NCI-H1436 (cell line): ENCODE results near the gene CACNA2D3.

Experiments
- DNase-seq: peaks from one replicate; lab custom pipeline; 2025; lab: John Stamatoyannopoulos, UW

CACNA2D3 gene

DNA sequence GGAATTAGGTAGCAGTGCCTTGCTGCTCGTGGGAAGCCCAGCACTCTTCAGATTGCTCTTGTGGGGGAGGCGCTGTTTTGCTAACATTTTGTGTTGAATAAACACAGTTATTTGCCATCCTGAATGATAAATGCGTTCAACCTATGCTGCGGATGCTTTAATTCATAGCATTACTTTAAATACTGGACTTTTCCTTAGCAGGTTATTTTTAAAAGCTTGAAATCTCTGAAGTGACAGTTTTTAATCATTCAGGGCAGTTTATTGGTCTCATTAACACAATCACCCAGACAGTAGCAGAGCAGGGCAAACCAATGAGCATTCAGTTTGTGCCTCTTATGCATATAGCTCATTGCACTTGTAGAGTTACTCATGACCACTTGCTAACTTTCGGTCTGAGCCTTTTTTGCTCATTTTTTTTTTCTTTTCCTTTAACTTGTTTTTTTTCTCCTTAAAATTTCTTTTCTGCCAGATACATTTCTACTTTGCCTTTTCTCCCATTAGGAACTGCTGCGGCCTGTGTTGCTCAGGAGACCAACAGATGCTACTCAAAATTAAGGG lies 5.2 kb downstream of the CACNA2D3 start:
- no peak for DNase-seq

DNA sequence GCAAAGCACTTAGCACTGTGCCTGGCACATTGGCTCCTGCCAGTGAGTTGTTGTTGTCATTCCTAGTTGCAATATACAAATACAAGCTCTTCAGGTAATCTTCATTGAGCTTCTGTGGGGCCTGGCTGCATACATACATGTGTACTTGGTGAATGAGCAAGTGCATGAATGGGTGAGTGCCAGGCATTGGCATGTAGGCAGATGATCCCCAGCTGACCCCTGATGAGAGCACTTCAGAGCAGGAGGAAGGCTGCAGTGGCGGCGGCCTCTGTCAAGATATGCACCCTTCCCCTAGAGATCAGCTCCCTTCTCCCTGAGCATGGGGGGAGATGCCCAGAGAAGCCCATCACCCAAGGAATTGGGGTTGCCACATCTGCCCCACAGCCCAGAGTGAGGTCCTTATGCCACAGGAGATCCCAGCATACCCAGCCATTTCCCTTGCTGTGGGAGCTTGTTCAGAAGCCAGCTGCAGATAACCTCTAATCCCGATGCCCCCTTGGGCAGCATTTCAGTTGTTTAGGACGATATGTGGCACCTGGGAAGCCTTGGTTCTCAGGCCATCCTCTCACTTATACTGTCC lies 8.8 kb downstream of the CACNA2D3 start:
- DNase-seq: no peak

DNA sequence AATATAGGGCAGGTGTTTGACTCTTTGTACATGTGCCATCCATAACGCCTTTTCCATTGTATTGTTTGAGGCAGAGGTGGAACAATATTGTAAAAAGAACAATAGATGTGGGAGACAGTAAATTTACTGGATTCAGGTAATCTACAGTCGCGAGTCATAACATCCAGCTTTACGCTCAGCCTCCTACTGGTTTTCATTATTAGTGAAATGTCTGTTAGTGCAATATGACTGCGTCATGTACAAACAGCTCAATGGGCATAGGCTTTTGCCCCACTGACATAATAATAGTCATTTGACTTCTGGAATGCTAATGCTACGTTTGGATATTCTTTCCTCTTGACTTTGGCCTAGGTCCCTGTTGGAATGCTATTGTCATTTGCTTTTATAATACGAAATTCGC lies 9.5 kb downstream of the CACNA2D3 start:
- DNase-seq: no peak

DNA sequence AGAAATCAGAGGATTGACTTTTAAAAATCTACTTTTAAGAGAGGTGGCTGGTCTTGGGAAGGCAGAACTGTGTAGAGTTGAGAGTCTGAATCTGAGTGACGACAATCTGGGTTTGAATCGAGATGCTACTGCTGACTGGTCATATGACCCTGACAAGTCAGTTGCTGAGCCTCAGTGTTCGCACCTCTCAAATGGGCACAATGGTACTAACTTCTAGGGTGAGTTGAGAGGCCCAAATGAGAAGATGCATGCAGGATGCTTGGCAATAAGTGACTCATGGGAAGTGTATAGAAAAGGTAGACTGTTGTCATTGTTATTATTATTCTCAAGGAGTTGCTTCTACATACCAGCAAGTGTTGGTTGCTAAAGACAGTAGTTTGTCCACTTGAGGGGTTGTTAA lies 10.3 kb downstream of the CACNA2D3 start:
- DNase-seq: no peak

DNA sequence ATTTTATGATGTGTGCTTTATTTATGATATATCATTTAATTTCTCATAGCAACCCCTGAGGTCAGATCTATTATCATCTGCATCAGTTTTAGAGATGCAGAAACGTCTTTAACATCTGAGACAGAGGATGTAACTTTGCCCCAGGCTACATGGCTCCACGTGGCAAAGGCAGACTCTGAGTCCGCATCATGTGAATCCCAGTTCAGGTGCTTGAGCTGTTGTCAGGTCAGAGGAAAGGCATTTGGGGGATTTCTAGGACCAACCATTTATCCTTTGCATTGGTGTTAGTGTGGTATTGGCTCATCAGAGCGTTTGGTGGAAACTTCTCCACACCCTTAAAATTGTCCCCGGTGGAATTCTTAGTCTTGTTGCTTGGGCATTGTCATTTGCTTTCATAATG lies 10.8 kb downstream of the CACNA2D3 start:
- DNase-seq: no peak

DNA sequence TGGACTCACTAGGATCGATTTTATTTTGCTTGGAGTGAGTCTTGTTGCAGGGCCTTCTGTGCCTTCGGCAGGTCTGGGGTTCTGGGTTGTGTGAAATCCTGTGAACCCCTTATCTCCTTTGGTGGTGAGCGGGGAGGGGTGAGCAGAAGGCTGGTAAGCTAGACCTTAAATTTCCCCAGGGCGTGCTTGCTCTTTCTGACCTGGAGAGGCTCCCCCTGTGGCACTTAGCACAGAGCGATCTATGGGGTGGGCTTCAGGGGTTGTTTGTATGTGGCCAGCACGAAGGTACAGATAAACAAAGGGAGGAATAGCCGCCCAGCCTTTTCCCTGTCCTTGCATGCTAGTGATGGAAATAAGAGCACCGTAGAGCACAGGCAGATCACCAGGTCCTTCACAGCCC lies 11.8 kb downstream of the CACNA2D3 start:
- no peak for DNase-seq

DNA sequence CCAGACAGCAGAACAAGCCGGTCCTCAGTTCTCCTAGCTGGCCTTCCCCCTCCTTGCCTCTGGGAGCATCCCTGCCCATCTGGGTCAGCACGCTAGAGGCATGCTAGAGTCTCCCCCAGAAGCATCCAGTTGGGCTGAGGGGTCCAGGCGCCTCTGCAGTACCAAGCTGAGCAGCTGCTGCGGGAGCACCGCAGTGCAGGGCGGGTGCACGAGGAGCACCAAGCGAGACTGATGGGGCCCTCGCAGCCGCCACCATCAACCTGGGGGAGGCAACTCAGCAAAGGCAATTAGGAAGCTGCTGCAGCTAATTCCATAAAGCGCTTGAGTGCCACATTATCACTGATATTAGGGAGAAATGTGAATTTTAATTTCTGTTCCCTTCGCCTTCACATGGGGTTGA lies 12.4 kb downstream of the CACNA2D3 start:
- DNase-seq: no peak

DNA sequence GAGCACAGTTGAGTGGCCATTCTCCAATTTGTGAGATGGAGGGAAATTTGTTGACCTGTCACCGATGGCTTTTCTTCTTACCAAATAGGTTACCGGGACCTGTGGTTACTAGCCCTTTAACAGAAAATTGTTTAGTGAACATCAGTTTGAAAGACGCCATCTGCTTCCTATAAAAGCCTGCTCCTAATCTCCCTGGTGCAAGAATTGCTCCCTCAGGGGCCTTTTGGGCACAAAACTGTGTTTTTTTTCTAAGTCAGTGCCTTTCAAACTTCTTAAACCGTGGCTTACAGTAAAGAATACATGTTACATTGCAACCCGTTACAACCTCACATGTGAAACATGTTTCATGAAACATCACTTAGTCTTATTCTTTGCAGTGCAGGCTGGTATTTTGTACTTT lies 15.0 kb downstream of the CACNA2D3 start:
- no peak for DNase-seq

DNA sequence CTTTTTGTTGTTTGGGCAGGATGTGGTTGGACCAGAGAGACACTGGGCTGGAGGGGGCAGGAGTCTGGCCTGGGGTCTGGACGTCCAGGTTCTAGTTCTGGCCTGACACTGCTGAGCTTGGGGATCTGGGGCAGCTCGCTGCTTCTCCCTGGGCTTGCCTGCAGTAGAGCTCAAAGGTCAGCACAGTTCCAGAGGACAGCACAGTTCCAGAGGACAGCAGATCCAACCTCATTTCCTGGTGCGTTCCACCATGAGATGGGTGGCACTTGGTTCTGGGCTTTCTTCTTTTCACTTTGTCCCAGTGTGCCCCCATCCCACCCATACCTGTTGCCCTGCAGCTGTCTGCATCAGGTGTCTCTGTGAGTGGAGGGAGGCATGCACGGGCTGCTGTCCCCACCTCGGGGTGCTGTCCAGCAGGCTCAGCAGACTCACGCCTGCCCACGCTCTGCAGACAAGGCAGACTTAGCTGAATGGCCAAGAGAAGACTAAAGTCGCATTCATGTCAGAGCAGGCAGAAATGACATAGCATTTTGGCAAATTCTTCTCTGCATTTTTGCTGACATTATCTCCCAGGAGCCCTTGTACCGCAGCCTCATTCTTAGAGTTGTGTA lies 16.7 kb downstream of the CACNA2D3 start:
- no peak for DNase-seq

DNA sequence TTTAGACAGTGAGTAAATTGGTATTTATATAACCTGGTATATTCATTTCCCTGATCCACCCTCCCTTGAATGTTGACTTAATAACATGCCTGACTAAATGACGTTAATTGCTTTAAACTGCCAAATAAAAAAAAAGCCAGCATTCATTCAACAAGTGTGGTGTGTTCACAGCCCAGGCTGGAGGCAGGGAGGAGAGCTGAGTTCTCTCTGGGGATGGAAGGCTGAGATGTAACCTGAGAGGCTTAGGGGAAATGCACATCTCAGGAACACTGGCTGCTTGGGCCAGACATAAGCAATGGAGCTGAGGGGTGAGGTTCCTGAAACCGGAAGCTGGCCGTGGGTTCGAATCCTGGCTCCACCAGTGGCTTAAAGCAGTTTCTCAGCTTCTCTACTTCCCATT lies 17.3 kb downstream of the CACNA2D3 start:
- DNase-seq: peak; percentile 80

DNA sequence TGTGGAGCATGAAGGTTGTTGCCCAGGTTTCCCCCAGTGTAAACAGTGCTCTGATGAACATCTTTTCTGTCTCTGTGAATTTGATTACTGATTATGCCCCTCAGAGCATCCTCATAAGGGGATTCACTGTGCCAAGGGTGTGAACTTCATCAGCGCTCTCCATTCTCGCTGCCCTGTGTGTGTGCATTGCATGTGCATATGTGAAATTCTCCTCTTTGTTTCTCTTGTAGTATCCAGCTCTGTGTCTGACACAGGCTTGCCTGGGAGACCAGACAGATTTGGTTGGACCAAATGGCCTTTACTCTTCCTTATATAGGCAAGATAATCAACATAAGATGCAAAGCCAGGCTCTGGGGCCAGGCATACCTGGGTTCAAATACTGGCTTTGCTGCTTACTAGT lies 21.9 kb downstream of the CACNA2D3 start:
- DNase-seq: no peak

DNA sequence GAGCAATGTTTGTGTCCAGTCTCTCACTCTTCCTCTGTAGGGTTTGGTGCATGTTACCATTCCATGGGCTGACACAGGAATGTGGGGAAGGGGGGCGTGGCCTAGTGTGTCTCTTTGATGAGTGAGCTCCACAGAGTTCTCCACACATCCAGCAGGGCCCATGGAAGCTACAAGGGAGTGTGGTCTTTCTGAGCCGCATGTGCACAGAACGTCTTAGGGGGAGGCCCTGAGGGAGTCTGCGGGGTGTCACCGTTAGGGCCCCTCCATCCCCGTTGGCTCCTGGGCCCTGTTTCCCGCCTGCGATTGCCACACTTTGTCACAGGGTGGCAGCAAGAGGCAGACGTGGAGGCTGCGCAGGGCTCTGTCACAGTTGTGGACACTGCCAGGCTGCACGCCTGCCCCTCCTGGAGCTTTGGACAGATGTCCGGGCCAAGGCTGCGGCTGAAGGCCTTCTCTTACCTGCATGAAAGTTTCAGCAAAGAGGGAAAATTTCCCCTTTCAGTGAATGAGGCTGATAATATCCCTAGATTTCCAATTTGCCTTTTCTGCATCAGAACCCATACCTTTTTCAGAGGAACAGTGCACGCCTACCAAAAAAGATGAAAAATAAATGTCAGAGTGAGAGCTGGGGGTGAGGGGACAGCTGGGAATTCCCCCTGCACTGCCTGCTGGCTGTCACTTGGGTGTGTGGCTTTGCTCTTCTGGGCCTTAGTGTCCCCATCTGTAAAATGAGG lies 24.3 kb downstream of the CACNA2D3 start:
- DNase-seq: peak; percentile 26

DNA sequence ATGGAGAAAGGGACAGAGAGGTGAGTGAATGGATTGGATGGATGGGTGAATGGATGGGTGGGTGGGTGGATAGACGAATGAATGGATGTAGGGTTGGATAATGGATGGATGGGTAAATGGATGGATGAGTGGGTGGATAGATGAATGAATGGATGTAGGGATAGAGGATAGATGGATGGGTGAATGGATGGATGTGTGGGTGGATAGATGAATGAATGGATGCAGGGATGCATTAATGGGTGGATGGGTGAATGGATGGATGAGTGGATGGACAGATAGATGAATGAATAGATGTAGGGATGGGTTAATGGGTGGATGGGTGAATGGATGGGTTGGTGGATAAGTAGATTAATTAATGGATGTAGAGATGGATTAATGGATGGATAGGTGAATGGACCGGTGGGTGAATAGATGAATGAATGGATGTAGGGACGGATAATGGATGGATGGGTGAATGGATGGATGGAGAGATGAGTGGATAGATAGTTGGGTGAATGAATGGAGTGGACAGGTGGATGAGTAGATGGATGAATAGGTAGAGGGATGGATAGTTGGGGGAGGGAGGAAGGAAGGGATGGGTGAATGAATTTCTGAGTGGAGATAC lies 28.6 kb downstream of the CACNA2D3 start:
- no peak for DNase-seq

DNA sequence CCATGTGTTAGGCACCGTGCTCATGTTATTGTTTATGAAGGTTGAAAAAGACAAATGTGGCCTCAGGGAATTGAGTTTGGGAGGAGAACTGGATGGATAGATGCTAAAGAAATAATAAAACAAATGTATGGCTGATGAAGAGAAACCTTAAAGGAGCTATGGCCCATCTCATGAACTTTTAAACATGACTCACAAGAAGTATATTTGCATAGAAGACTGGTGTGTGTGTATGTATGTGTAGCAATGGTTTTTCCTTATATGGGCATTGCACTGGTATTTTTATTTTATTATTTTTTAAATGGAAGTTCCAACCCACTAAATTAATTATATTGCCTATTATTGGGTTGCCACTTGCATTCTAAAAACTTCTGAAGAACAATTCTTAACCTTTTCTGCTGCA lies 31.1 kb downstream of the CACNA2D3 start:
- DNase-seq: no peak

DNA sequence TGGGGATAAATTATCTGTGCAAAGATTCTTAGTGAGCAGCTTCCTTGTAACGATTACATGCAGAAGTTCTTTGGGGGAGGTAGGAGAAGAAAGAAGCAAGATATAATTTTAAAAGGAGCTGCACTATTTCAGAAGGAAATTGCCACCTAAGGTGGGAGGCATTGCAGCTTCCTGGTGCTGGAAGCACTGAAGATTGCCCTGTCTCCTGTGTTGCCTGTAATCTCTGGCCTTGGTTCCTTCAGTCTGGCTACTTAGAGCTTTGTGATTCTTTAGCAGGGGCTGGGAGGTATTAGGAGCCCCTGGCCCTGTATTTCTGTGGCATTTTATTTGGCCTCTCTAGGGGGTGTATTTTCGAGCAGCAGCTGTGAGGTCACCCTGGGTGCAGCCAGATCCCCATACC lies 35.5 kb downstream of the CACNA2D3 start:
- DNase-seq: no peak

DNA sequence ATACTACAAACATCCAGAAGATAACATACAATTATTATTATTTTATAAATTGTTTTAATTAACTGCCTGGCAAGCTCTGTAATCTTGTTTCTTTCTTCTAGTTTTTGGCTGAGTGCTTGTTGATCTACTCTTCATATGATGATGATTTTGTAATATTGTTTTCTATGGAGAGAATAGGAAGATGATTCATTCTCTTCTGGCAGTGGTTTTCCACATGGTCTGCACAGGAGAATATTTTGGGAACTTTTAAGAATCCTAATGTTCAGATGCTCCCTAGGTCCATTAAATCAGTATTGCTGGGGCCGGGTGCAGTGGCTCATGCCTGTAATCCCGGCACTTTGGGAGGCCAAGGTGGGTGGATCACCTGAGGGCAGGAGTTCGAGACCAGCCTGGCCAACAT lies 37.6 kb downstream of the CACNA2D3 start:
- no peak for DNase-seq

DNA sequence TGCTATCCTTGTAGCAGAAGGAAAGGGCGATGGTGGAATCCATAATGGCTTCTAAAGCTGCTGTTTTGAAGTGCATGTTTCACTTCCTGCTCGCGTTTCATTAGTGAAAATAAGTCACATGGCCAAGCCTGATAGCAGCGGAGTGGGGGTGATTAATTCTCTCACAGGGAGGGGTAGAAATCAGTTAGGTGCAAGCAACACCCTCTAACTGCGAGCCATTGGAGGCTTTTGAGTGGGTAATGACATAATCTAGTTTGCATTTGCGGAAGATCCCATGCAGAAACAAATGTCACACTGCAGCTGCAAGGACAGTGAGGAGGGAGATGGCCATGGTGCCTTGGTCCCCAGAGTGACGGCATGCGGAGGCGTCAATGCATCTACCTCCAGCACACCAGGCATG lies 41.1 kb downstream of the CACNA2D3 start:
- DNase-seq: no peak

DNA sequence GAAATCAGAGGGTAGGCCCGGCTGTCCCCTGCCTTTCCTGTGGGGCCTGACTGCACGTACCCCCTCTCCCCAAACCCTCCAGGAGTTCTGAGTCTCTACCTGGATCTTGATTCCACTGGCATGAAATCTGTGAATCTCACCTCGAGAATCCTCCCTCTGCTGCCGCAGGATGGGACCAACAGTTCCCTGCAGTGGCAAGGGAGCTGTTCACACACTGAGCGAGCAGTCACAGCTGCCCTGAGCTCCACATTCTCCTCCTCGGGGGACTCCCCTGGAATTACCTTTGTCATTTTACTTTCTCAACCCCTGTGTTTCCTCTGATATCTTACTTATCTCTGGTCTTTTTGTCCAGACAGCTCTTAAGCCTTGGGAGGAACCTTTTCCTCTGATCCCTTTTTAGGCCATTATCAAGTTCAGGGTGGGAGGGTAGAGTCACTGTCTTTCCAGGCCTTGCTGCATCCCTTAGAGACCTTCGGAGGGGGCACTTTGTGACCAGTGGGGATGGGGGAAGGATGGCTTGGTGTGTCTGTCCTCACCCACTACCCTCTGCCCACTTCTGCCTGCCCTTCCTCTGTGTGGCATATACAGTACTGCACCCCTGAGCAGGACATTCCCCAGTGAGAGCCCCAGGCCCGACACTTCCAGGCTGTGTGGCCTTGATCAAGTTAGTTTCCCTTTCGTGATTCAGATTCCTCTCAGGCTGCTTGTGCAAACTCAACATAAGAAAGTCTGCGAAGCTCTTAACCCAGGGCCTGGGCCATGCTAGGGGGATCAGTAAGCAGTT lies 42.0 kb downstream of the CACNA2D3 start:
- DNase-seq: no peak

DNA sequence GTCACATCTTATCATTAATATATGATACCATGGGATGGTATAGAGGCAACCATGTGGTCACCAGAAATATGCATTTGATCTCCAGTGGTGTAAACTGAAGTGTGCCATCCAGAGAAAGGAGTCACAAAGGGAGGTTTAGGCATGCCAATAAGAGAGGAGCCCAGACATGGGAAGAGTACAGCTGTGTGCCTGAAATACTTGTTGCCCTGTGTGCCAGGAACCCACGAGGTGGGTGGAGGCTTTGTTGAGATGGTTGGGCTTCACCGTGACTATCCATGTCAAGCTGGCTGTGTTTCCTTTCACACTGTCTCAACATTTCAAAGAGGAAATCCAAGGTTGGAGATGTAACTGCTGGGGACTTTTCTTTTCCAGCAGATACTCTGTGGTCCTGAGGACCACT lies 43.5 kb downstream of the CACNA2D3 start:
- no peak for DNase-seq

DNA sequence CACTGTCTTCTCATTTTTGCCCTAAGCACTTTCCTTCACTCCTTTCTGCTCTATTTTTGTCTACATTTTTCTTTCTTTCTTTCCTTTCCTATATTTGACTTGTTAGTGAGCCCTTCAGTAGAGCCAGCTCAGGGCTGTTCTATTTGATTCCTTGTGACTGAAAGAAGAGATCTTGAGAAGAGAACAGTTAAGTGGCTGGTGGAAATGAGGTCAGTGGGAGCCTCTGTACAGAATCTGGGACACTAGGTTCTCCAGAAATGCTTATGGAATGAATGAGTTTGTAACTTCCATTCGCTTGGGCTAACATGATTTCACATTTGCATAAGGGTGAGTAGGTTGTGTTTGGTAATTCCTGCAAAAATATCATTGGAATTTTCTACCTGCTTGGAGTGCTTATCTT lies 45.6 kb downstream of the CACNA2D3 start:
- no peak for DNase-seq

DNA sequence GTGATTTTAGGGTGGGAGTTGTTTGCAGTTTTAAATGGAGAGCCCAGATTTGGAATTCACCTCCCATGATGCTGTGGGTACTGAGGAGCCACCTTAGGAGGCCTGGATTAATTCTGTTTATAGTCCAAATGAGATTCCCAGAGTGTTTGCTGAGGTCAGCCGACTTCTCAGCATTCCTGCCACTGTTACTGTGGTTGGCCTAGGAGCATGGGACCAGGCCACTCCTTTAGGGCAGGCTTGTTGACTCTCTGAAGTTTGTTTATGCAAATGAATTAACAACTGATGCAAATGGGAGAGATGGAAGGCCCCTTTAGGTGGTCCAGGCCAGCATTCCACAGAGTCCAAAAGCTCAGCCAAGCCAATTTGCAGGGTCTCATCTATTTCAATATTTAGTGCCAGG lies 46.1 kb downstream of the CACNA2D3 start:
- DNase-seq: no peak

DNA sequence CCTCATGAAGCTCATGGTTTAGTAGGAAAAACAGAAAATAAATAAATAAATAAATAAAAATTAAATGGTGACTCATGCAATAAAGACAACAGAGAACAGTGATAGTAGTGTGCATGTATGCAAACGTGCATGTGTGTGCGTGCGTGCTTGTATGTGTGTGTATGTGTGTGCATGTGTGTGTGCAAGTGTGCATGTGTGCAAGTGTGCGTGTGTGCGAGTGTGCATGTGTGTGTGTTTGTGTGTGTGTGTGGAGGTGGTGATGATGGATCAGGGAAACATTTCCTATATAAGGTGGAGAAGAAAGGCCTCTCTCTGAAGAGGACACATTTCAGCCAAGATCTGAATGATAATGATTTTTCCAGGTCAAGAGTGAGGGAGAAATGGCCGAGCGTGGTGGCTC lies 47.2 kb downstream of the CACNA2D3 start:
- no peak for DNase-seq
